GM12873 (cell line): Measurements from ENCODE around the gene CTXND1.

ENCODE experiments used
- TF ChIP-seq, protein P1 (sequence below): IDR thresholded peaks from 2 replicates; pipeline ENCODE4 v1.5.1; 2012; ENCODE audit warnings: low read depth, mild to moderate bottlenecking, moderate library complexity, low read length, control low read depth; ENCODE audit not compliant: insufficient read depth; ENCODE audit errors: missing control alignments

Gene CTXND1

GRCh38 chr15:80268101-80268500, 16.1 kb upstream of the CTXND1 start:
- TF ChIP-seq, protein P1, sequence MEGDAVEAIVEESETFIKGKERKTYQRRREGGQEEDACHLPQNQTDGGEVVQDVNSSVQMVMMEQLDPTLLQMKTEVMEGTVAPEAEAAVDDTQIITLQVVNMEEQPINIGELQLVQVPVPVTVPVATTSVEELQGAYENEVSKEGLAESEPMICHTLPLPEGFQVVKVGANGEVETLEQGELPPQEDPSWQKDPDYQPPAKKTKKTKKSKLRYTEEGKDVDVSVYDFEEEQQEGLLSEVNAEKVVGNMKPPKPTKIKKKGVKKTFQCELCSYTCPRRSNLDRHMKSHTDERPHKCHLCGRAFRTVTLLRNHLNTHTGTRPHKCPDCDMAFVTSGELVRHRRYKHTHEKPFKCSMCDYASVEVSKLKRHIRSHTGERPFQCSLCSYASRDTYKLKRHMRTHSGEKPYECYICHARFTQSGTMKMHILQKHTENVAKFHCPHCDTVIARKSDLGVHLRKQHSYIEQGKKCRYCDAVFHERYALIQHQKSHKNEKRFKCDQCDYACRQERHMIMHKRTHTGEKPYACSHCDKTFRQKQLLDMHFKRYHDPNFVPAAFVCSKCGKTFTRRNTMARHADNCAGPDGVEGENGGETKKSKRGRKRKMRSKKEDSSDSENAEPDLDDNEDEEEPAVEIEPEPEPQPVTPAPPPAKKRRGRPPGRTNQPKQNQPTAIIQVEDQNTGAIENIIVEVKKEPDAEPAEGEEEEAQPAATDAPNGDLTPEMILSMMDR = no peak

GRCh38 chr15:80267658-80268057, 15.6 kb upstream of the CTXND1 start:
- TF ChIP-seq, protein P1 = no peak

DNA sequence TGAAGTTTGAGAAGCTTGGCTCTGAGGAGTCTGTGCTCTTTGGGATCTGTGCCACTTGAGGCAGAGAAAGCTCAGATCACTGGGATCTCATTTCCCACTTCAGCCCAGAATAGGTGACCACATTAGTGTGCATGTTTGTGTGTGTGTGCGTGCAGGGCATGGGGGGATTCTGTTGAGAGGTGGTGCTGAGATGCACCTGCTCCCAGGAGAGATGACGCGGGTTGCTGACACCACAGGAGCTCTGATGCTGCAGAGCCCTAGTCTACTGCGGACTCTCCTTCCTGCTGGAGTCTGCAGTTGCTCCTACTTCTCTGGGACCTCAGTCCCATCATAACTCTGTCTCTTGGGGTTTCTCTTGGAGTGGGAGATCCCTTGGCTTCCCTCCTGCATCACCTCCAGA, 14.7 kb upstream of the CTXND1 start:
- TF ChIP-seq, protein P1 = no peak

GRCh38 chr15:80266113-80266512, 14.1 kb upstream of the CTXND1 start:
- TF ChIP-seq, protein P1 = no peak

DNA sequence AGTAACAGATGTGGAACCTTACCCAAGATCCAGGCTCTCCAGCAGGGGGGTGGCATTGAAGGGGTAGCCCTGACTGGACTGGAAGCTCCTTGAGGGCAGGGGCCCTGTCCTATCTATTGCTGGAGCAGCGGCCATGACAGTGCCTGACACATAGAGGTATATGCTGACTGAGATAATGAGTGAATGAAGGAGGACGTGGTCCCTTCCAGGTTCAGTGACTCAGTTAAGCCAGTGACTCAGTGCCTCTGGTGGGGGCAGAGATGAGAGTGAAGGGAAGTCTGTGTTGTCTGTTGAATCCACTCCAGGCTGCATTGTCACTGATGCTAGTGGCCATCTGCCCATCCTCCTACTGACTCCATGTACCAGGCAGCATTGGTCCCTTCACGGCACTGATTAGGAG, 13.0 kb upstream of the CTXND1 start:
- TF ChIP-seq, protein P1 = no peak

- TF ChIP-seq, protein P1 = no peak
Measured at GRCh38 chr15:80264031-80264430, 12.0 kb upstream of the CTXND1 start.

DNA sequence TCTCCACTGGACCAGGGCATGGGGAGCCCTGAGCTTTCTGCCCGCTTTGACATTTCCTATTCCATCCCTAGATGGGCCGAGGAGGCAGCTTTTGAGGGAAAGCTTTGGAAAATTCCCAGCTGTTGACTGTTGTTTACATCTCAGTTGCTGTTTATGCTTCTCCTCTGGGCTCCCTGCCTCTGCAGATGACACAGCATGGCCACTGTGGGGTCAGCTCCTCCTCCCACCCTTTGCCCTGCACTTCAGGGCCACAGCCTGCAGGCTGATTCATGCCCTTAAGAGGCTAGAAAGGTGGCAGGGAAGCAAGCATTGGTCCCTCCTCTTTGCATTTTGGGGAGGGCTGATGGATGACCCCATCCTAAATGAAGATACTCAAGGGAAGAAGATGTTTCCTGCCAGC, 8.5 kb upstream of the CTXND1 start:
- TF ChIP-seq, protein P1 = no peak
